Esophagus squamous epithelium (tissue), 5 donors: Measurements from ENCODE around the gene MRAP. TPM values are rescaled to one million over a fixed set of nuclear protein-coding genes. Genes with fewer than 3 reads are reported as not detected.
A peak's percentile ranks its signal among the peaks of the same experiment; 100 is the strongest.

Experiments
- DNase-seq: peaks from one replicate; lab custom pipeline; 2025; lab: John Stamatoyannopoulos, UW
- H3K27ac ChIP-seq, 4 donors: fragments of 200-600 bp; sonication (generic); one replicate each; pipeline ENCODE4 v1.5.1; 2016 to 2019; ENCODE audit warnings: mild to moderate bottlenecking in 1 of 4
- H3K27me3 ChIP-seq, 4 donors: fragments of 200-600 bp; sonication (generic); 1 replicate in 3 of 4; 2 replicates in 1 of 4; pipeline versions ENCODE4 v1.5.1 to v1.6.0; 2017 to 2021; ENCODE audit warnings: antibody characterized with exemption in 1 of 4
- H3K36me3 ChIP-seq, 3 donors: fragments of 200-600 bp; sonication (generic); one replicate each; pipeline ENCODE4 v1.5.1; 2016 to 2019
- H3K4me1 ChIP-seq, 3 donors: fragments of 200-600 bp; sonication (generic); one replicate each; pipeline ENCODE4 v1.5.1; 2017 to 2019
- H3K4me3 ChIP-seq, 4 donors: fragments of 200-600 bp; sonication (generic); 1 replicate in 3 of 4; 2 replicates in 1 of 4; pipeline ENCODE4 v1.5.1; 2016 to 2019; ENCODE audit warnings: mild to moderate bottlenecking in 2 of 4, moderate library complexity in 1 of 4
- H3K9me3 ChIP-seq, 3 donors: fragments of 200-600 bp; sonication (generic); one replicate each; pipeline ENCODE4 v1.5.1; 2016 to 2019
- POLR2A ChIP-seq, 4 donors: fragments of 450-650 bp; IDR thresholded peaks; one replicate each; pipeline ENCODE4 v1.6.1; 2017; ENCODE audit warnings: antibody characterized with exemption in 4 of 4, mild to moderate bottlenecking in 4 of 4, moderate library complexity in 3 of 4
- WGBS, 2 donors: methylation state at CpG; one replicate each; pipeline ENCODE4 v1.1.5; 2018; 5-methylcytosine and 5-hydroxymethylcytosine counted together
- intact Hi-C: fragments of 100-400 bp; cut with DNase I; formaldehyde crosslinking; loops from one replicate; pipeline ENCODE4 v1.15.0; 2022
- total RNA-seq, 4 donors: library from RNA; depleted of rRNA; stranded (reverse); fragments of >200 nt; gene quantifications; one replicate each; pipeline ENCODE4 v1.1.0, GENCODE V29; 2016
- TF ChIP-seq, protein P1 (sequence below), 6 experiments: fragments of 450-650 bp in 4 of 6; fragments of 200-600 bp in 2 of 6; sonication (generic) in 2 of 6; IDR thresholded peaks; one replicate each; pipeline ENCODE4 v1.5.1; 2016 to 2019; ENCODE audit warnings: antibody characterized with exemption in 6 of 6, mild to moderate bottlenecking in 4 of 6, moderate library complexity in 4 of 6
- donor health status: DM: yes; HTN: yes; CAD: no.

The MRAP gene
- under 1 TPM in 1 of 4 donors, not detected in 3; 0.29 TPM for total RNA-seq

DNA sequence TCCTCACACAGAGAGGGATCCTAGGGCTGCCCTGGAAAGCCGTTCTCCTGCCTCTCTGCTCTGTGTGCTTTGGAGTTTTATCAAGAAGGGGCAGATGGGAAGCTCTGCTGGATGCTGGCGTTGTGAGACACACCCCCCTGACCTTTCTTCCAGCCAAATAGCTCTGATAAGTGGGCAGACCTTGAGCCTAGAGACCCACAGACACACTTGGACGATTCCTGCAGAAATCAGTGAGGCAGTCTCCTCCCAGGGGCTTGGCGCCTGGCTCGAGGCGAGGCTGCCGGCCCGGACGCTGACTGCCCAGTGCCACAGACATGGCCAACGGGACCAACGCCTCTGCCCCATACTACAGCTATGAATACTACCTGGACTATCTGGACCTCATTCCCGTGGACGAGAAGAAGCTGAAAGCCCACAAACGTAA lies at the start of gene MRAP:
Gene MRAP (plus strand): TSS at position 198 of the 424 bp plus-strand sequence. CDS start 117 bp downstream, at position 315.
- WGBS, 2 donors, result 89 to 100% methylated on average over 2 to 13 of the region's 14 CpGs

DNA sequence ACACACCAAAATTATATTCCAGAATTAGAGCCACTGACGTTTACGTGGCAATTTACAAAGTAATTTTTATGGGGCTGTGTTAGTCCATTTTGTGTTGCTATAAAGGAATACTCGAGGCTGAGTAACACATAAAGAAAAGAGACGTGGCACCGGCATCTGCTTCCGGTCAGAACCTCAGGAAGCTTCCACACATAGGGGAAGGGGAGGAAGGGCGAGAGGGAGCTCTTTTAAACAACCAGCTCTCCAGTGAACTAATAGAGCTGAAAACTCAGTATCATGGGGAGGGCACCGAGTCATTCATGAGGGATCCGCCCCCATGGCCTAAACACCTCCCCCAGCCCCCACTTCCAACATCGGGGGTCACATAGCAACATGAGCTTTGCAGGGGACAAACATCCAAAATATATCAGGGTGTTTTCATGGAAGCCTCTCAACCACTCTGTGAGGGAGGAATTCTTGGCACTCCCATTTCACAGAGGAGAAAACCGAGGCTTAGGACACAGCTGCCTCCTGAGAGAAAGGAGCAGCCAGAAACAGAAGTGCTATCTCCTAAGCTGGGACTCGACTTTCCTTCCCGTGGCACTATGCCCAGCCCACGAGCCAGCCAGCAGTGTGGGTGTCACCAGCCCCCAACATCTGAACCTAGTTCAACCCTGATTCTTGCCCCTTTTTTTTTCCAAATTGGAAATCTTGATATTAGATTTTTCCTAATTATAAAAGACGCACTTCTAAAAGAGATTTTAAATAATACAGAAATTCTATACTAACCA lies 49.0 kb upstream of the MRAP start:
- intact Hi-C loops, result no loop called here

More for the DNA sequence above, at the start of gene MRAP:
- peak within 1 kb of the TSS in 2 of 4 donors; percentile 39 to 40 for H3K27ac ChIP-seq
- no peak for DNase-seq
- H3K4me1 ChIP-seq, result no peaks in the 10 kb centered on the region
- no peaks in the 10 kb centered on the region for H3K27me3 ChIP-seq
- intact Hi-C loops, result no loop called here
- H3K4me3 ChIP-seq, result no peak within 1 kb of the TSS
- TF ChIP-seq, protein P1, sequence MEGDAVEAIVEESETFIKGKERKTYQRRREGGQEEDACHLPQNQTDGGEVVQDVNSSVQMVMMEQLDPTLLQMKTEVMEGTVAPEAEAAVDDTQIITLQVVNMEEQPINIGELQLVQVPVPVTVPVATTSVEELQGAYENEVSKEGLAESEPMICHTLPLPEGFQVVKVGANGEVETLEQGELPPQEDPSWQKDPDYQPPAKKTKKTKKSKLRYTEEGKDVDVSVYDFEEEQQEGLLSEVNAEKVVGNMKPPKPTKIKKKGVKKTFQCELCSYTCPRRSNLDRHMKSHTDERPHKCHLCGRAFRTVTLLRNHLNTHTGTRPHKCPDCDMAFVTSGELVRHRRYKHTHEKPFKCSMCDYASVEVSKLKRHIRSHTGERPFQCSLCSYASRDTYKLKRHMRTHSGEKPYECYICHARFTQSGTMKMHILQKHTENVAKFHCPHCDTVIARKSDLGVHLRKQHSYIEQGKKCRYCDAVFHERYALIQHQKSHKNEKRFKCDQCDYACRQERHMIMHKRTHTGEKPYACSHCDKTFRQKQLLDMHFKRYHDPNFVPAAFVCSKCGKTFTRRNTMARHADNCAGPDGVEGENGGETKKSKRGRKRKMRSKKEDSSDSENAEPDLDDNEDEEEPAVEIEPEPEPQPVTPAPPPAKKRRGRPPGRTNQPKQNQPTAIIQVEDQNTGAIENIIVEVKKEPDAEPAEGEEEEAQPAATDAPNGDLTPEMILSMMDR (IDR thresholded peaks at IDR 0.05), result no peak
- TF ChIP-seq POLR2A (IDR thresholded peaks at IDR 0.05), result no peak
- H3K9me3 ChIP-seq, result no peaks in the 10 kb centered on the region
- H3K36me3 ChIP-seq, result peaks cover 0 to 12% (median 0%) of the 10 kb centered on the region in 3 donors

GRCh38 chr21:32252136-32252535 lies 46.5 kb upstream of the MRAP start:
- intact Hi-C loops, result no loop called here

More for the DNA sequence above, 49.0 kb upstream of the MRAP start:
- Histone ChIP-seq H3K9me3 (no peaks in the 10 kb centered on the region), H3K36me3 (no peaks in the 10 kb centered on the region), H3K4me3 (no peak overlapping the region), H3K27me3 (peaks cover 0 to 44% (median 0%) of the 10 kb centered on the region in 4 donors), H3K4me1 (peaks cover 0 to 4% (median 0%) of the 10 kb centered on the region in 3 donors), H3K27ac (no peak overlapping the region)
- DNase-seq, result no peak
- TF ChIP-seq, protein P1 (IDR thresholded peaks at IDR 0.05), result no peak
- no peak for TF ChIP-seq POLR2A (IDR thresholded peaks at IDR 0.05)
- 61 to 70% methylated on average over 13 to 14 of the region's 15 CpGs for WGBS, 2 donors

GRCh38 chr21:32253215-32253641 lies 45.4 kb upstream of the MRAP start:
- H3K27ac ChIP-seq, result no peak overlapping the region

More at GRCh38 chr21:32252136-32252535, 46.5 kb upstream of the MRAP start:
- H3K27me3 ChIP-seq, result peaks cover 0 to 37% (median 0%) of the 10 kb centered on the region in 4 donors
- no peak for TF ChIP-seq POLR2A (IDR thresholded peaks at IDR 0.05)
- TF ChIP-seq, protein P1 (IDR thresholded peaks at IDR 0.05), result no peak
- H3K27ac ChIP-seq, result no peak overlapping the region
- H3K9me3 ChIP-seq, result no peaks in the 10 kb centered on the region
- DNase-seq, result no peak
- H3K36me3 ChIP-seq, result no peaks in the 10 kb centered on the region
- peaks cover 0 to 11% (median 4%) of the 10 kb centered on the region in 3 donors for H3K4me1 ChIP-seq
- no peak overlapping the region for H3K4me3 ChIP-seq

More at GRCh38 chr21:32253215-32253641, 45.4 kb upstream of the MRAP start:
- intact Hi-C loops, result no loop called here
- TF ChIP-seq, protein P1 (IDR thresholded peaks at IDR 0.05), result no peak
- no peak for TF ChIP-seq POLR2A (IDR thresholded peaks at IDR 0.05)
- no peak for DNase-seq
- Histone ChIP-seq H3K4me3 (no peak overlapping the region), H3K9me3 (no peaks in the 10 kb centered on the region), H3K27me3 (peaks cover 0 to 32% (median 0%) of the 10 kb centered on the region in 4 donors), H3K4me1 (peaks cover 4 to 21% (median 4%) of the 10 kb centered on the region in 3 donors), H3K36me3 (no peaks in the 10 kb centered on the region)
- 80 to 89% methylated on average over 4 to 7 of the region's 7 CpGs for WGBS, 2 donors
